H9 (cell line): ENCODE measurements around the gene IGLL5. TPM values are rescaled to one million over a fixed set of nuclear protein-coding genes. Genes with fewer than 3 reads are reported as not detected.

Experiments used
- DNase-seq: peaks from one replicate; pipeline ENCODE4 v3.0.0-alpha.2; 2017
- H2AFZ ChIP-seq: one replicate; pipeline ENCODE4 v1.6.1; 2013; ENCODE audit warnings: mild to moderate bottlenecking, low read length, control low read depth, moderate library complexity
- H2AK5ac ChIP-seq: 2 replicates; pipeline ENCODE4 v1.6.1; 2013; ENCODE audit warnings: low read length, control low read depth, mixed read lengths; ENCODE audit not compliant: insufficient read length
- H2BK120ac ChIP-seq: one replicate; pipeline ENCODE4 v1.6.1; 2013; ENCODE audit warnings: low read depth, mild to moderate bottlenecking, low read length, control low read depth, inconsistent platforms; ENCODE audit not compliant: poor library complexity, severe bottlenecking
- H2BK12ac ChIP-seq: 2 replicates; pipeline ENCODE4 v1.6.1; 2013; ENCODE audit warnings: low read length, control low read depth, mixed read lengths, low read depth; ENCODE audit not compliant: insufficient read length
- H2BK15ac ChIP-seq: 2 replicates; pipeline ENCODE4 v1.6.1; 2013; ENCODE audit warnings: low read depth, low read length, control low read depth
- H2BK20ac ChIP-seq: one replicate; pipeline ENCODE4 v1.6.1; 2013; ENCODE audit warnings: low read depth, mild to moderate bottlenecking, low read length, control low read depth, inconsistent platforms; ENCODE audit not compliant: poor library complexity, severe bottlenecking
- H2BK5ac ChIP-seq: 2 replicates; pipeline ENCODE4 v1.6.1; 2013; ENCODE audit warnings: low read length, control low read depth, mixed read lengths; ENCODE audit not compliant: insufficient read length
- H3K14ac ChIP-seq: 2 replicates; pipeline ENCODE4 v1.6.1; 2013; ENCODE audit warnings: low read length, control low read depth; ENCODE audit not compliant: insufficient read depth
- H3K18ac ChIP-seq: 2 replicates; pipeline ENCODE4 v1.6.1; 2013; ENCODE audit warnings: low read depth, mild to moderate bottlenecking, mixed read lengths, low read length, control low read depth; ENCODE audit not compliant: insufficient read length
- H3K23ac ChIP-seq: 2 replicates; pipeline ENCODE4 v1.6.1; 2013; ENCODE audit warnings: low read length, control low read depth, mixed read lengths, low read depth; ENCODE audit not compliant: insufficient read length
- H3K23me2 ChIP-seq: 2 replicates; pipeline ENCODE4 v1.6.1; 2013; ENCODE audit warnings: low read depth, mild to moderate bottlenecking, mixed read lengths, low read length, control low read depth; ENCODE audit not compliant: insufficient read length, poor library complexity, severe bottlenecking
- H3K27ac ChIP-seq: 2 replicates; pipeline ENCODE4 v1.5.1; 2013; ENCODE audit warnings: low read length, control low read depth, mixed read lengths, low read depth; ENCODE audit not compliant: insufficient read length
- H3K27me3 ChIP-seq: 2 replicates; pipeline ENCODE4 v1.6.1; 2013; ENCODE audit warnings: low read length, control low read depth, inconsistent platforms; ENCODE audit not compliant: insufficient read depth
- H3K4ac ChIP-seq: 2 replicates; pipeline ENCODE4 v1.6.1; 2013; ENCODE audit warnings: low read depth, mild to moderate bottlenecking, control low read depth, inconsistent platforms, low read length, moderate library complexity
- H3K4me1 ChIP-seq: 2 replicates; pipeline ENCODE4 v1.6.1; 2013; ENCODE audit warnings: low read length, control low read depth, inconsistent platforms; ENCODE audit not compliant: insufficient read depth
- H3K4me2 ChIP-seq: 2 replicates; pipeline ENCODE4 v1.6.1; 2013; ENCODE audit warnings: low read length, control low read depth, mixed read lengths; ENCODE audit not compliant: insufficient read length, insufficient read depth
- H3K56ac ChIP-seq: 2 replicates; pipeline ENCODE4 v1.6.1; 2013; ENCODE audit warnings: low read depth, mild to moderate bottlenecking, mixed read lengths, low read length, control low read depth; ENCODE audit not compliant: insufficient read length
- H3K79me1 ChIP-seq: 2 replicates; pipeline ENCODE4 v1.6.1; 2013; ENCODE audit warnings: low read depth, mild to moderate bottlenecking, moderate library complexity, low read length, control low read depth, inconsistent platforms; ENCODE audit not compliant: insufficient read depth, poor library complexity, severe bottlenecking
- H3K79me2 ChIP-seq: 2 replicates; pipeline ENCODE4 v1.6.1; 2013; ENCODE audit warnings: low read length, control low read depth, inconsistent platforms; ENCODE audit not compliant: insufficient read depth
- H3K9ac ChIP-seq: 2 replicates; pipeline ENCODE4 v1.6.1; 2013; ENCODE audit warnings: low read length, control low read depth, mixed read lengths; ENCODE audit not compliant: insufficient read length; ENCODE audit errors: extremely low read depth
- H3K9me3 ChIP-seq: one replicate; pipeline ENCODE4 v1.6.1; 2013; ENCODE audit warnings: low read depth, low read length, inconsistent platforms; ENCODE audit not compliant: control insufficient read depth
- H3T11ph ChIP-seq: one replicate; pipeline ENCODE4 v1.6.1; 2013; ENCODE audit warnings: mild to moderate bottlenecking, low read length, control low read depth, inconsistent platforms
- H4K20me1 ChIP-seq: one replicate; pipeline ENCODE4 v1.6.1; 2013; ENCODE audit not compliant: control insufficient read depth, insufficient read length, insufficient read depth
- H4K5ac ChIP-seq: 2 replicates; pipeline ENCODE4 v1.6.1; 2013; ENCODE audit warnings: low read depth, mild to moderate bottlenecking, mixed read lengths, low read length, control low read depth; ENCODE audit not compliant: insufficient read length
- H4K8ac ChIP-seq: replicated peaks from 2 replicates; pipeline ENCODE4 v1.6.1; 2013; ENCODE audit warnings: low read length, control low read depth, mixed read lengths, low read depth; ENCODE audit not compliant: insufficient read length
- H4K91ac ChIP-seq: 2 replicates; pipeline ENCODE4 v1.6.1; 2013; ENCODE audit warnings: low read depth, mild to moderate bottlenecking, moderate library complexity, mixed read lengths, low read length, control low read depth; ENCODE audit not compliant: insufficient read length
- H3K27ac Mint-ChIP-seq, 3 experiments: 2 replicates in 2 of 3; 3 replicates in 1 of 3; pipeline ENCODE4 v1.8.0; 2020 to 2021; ENCODE audit warnings: mixed read lengths in 3 of 3, mild to moderate bottlenecking in 1 of 3, moderate library complexity in 1 of 3
- H3K27me3 Mint-ChIP-seq: 2 replicates; pipeline ENCODE4 v1.8.0; 2021; ENCODE audit warnings: low read depth, mild to moderate bottlenecking, moderate library complexity, mixed read lengths
- H3K36me3 Mint-ChIP-seq, 3 experiments: 2 replicates in 2 of 3; 3 replicates in 1 of 3; pipeline ENCODE4 v1.8.0; 2020 to 2021; ENCODE audit warnings: low read depth in 3 of 3, mixed read lengths in 3 of 3; ENCODE audit not compliant: insufficient read depth in 1 of 3
- H3K4me1 Mint-ChIP-seq, 2 experiments: 2 replicates each; pipeline ENCODE4 v1.8.0; 2020; ENCODE audit warnings: mixed read lengths in 2 of 2
- H3K4me3 Mint-ChIP-seq, 2 experiments: 2 replicates in 1 of 2; 3 replicates in 1 of 2; pipeline ENCODE4 v1.8.0; 2020 to 2021; ENCODE audit warnings: mild to moderate bottlenecking in 2 of 2, mixed read lengths in 2 of 2, moderate library complexity in 1 of 2
- H3K9me3 Mint-ChIP-seq, 2 experiments: 2 replicates in 1 of 2; 3 replicates in 1 of 2; pipeline ENCODE4 v1.8.0; 2020; ENCODE audit warnings: mild to moderate bottlenecking in 2 of 2, mixed read lengths in 2 of 2, moderate library complexity in 1 of 2
- WGBS: extraction: QIAGEN DNeasy Blood & Tissue Kit; methylation state at CpG from one replicate; pipeline ENCODE4 v1.1.7; 2013; ENCODE audit warnings: missing lambda C conversion rate, low lambda C conversion rate, mixed read lengths; ENCODE audit not compliant: insufficient read length; ENCODE audit errors: extremely low coverage; 5-methylcytosine and 5-hydroxymethylcytosine counted together
- total RNA-seq: library from RNA; stranded (reverse); gene quantifications from 2 replicates; pipeline ENCODE4 v1.2.1, GENCODE V29; 2021
- TF ChIP-seq, protein P1 (sequence below): fragments of 200-600 bp; sonication (generic); conservative IDR thresholded peaks from 3 replicates; pipeline ENCODE4 v1.8.0; 2021; ENCODE audit warnings: antibody characterized with exemption, mild to moderate bottlenecking

Gene IGLL5
- total RNA-seq, 1 experiment from 2014 or later = not detected

DNA sequence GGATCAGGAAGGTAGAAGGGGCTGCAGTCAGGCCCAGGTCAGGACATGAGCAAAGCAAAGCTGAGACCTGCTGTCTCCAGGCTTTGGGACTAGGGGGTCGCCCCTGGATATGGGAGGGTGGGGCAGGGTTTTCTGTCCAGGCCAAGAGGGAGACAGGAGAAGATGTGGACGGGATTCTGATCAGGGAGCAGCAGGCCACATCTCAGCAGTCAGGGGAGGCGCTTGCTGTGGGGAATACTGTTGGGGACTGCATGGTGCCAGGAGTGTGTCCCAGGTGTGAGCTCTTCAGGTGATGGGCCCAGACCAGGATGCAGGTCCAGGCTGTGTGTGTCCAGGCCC lies 29.3 kb downstream of the IGLL5 start:
- Histone ChIP-seq H2BK120ac (no peak overlapping the region), H2BK12ac (no peak overlapping the region), H3K18ac (no peak overlapping the region), H3K9me3 (no peaks in the 10 kb centered on the region), H2BK5ac (no peak overlapping the region), H3K4ac (no peak overlapping the region), H3K23ac (no peak overlapping the region), H3K79me1 (no peaks in the 10 kb centered on the region), H4K8ac (no peak overlapping the region), H2AK5ac (no peak overlapping the region), H3K56ac (no peak overlapping the region), H3K9ac (no peak overlapping the region), H3K4me1 (no peaks in the 10 kb centered on the region), H3K27ac (no peak overlapping the region), H3K14ac (no peak overlapping the region; the same call in 1 of the 2 replicates), H4K91ac (no peak overlapping the region), H2BK20ac (no peak overlapping the region), H3K27me3 (peaks cover 8% of the 10 kb centered on the region; the same call in 1 of the 2 replicates), H2BK15ac (no peak overlapping the region), H4K5ac (no peak overlapping the region), H3K4me2 (no peak overlapping the region), H4K20me1 (no peaks in the 10 kb centered on the region), H3K23me2 (no peaks in the 10 kb centered on the region), H3T11ph (no peak overlapping the region), H3K79me2 (no peaks in the 10 kb centered on the region), H2AFZ (no peak overlapping the region)
- H3K9me3 Mint-ChIP-seq = no peaks in the 10 kb centered on the region; a peak in 1 of 5 replicates
- H3K27ac Mint-ChIP-seq = no peak overlapping the region
- no peak overlapping the region for H3K4me3 Mint-ChIP-seq
- no peaks in the 10 kb centered on the region for H3K4me1 Mint-ChIP-seq
- no peaks in the 10 kb centered on the region for H3K36me3 Mint-ChIP-seq
- H3K27me3 Mint-ChIP-seq = peaks cover 100% of the 10 kb centered on the region
- TF ChIP-seq, protein P1, sequence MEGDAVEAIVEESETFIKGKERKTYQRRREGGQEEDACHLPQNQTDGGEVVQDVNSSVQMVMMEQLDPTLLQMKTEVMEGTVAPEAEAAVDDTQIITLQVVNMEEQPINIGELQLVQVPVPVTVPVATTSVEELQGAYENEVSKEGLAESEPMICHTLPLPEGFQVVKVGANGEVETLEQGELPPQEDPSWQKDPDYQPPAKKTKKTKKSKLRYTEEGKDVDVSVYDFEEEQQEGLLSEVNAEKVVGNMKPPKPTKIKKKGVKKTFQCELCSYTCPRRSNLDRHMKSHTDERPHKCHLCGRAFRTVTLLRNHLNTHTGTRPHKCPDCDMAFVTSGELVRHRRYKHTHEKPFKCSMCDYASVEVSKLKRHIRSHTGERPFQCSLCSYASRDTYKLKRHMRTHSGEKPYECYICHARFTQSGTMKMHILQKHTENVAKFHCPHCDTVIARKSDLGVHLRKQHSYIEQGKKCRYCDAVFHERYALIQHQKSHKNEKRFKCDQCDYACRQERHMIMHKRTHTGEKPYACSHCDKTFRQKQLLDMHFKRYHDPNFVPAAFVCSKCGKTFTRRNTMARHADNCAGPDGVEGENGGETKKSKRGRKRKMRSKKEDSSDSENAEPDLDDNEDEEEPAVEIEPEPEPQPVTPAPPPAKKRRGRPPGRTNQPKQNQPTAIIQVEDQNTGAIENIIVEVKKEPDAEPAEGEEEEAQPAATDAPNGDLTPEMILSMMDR = no peak
- no peak for DNase-seq
- no CpG with 5 or more reads among the region's 3 CpGs for whole genome bisulfite sequencing
